Measurements from ENCODE around the gene SP8. TPM values are rescaled to one million over a fixed set of nuclear protein-coding genes. Genes with fewer than 3 reads are reported as not detected.

Gene SP8
- total and polyA plus RNA-seq, 4 donors, result not detected

DNA sequence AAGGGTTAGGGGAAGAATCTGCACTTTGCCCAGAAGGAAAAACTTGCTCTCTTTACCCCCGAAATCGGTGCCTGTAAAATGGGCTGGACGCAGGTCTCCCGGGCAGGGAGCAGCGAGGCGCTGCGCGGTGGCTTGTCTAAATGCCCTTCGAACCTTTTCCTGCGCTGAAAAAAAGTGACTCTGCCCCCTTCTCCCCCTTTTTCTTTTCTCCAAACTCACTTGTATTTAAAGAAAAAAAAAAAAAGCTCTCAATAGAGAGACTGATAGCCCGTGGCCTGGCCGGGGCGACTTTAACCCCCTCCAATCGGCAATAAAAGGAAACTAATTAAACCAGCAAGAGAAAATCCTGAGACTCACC lies 286 bp downstream of the SP8 start:
- 4% methylated on average over 14 of the region's 14 CpGs for WGBS
- Histone ChIP-seq H3K4me3 (ENCODE audit: low read depth in 1 of 3, low read length in 3 of 3) (peak overlapping the region in 1 of 3 donors; percentile 26), H3K27me3 (ENCODE audit: control insufficient read depth in 4 of 4, insufficient read depth in 4 of 4, low read length in 3 of 4) (peaks cover 5 to 44% (median 24%) of the 10 kb centered on the region in 4 donors), H3K9ac (ENCODE audit: low read depth in 1 of 2, low read length in 2 of 2) (no peak overlapping the region), H3K27ac (ENCODE audit: low read depth in 1 of 2, low read length in 2 of 2) (no peak overlapping the region), H3K4me1 (ENCODE audit: control insufficient read depth in 4 of 4, insufficient read depth in 4 of 4, low read length in 3 of 4) (peaks cover 12 to 34% (median 21%) of the 10 kb centered on the region in 4 donors), H3K9me3 (ENCODE audit: control insufficient read depth in 4 of 4, low read length in 3 of 4) (peaks cover 0 to 18% (median 0%) of the 10 kb centered on the region in 4 donors), H3K36me3 (ENCODE audit: control insufficient read depth in 4 of 4, insufficient read depth in 3 of 4, low read depth in 1 of 4, low read length in 3 of 4) (no peaks in the 10 kb centered on the region)
- DNase-seq (ENCODE audit: low spot score), result no peak
- TF ChIP-seq HNF4A (conservative IDR thresholded peaks at IDR 0.05), result no peak
- TF ChIP-seq HNF4G (IDR thresholded peaks at IDR 0.05), result no peak
- no peak for TF ChIP-seq JUND (IDR thresholded peaks at IDR 0.05)
- no peak for TF ChIP-seq FOXA2 (IDR thresholded peaks at IDR 0.05)
- TF ChIP-seq NR2F2 (IDR thresholded peaks at IDR 0.05), result no peak
- TF ChIP-seq, protein P1, sequence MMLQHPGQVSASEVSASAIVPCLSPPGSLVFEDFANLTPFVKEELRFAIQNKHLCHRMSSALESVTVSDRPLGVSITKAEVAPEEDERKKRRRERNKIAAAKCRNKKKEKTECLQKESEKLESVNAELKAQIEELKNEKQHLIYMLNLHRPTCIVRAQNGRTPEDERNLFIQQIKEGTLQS (IDR thresholded peaks at IDR 0.05), result no peak
- no peak for TF ChIP-seq YY1 (IDR thresholded peaks at IDR 0.05)
- no peak for TF ChIP-seq RXRA (IDR thresholded peaks at IDR 0.05)
- TF ChIP-seq EGR1 (IDR thresholded peaks at IDR 0.05; ENCODE audit: low read depth in 2 of 2), result no peak
- TF ChIP-seq, protein P2, sequence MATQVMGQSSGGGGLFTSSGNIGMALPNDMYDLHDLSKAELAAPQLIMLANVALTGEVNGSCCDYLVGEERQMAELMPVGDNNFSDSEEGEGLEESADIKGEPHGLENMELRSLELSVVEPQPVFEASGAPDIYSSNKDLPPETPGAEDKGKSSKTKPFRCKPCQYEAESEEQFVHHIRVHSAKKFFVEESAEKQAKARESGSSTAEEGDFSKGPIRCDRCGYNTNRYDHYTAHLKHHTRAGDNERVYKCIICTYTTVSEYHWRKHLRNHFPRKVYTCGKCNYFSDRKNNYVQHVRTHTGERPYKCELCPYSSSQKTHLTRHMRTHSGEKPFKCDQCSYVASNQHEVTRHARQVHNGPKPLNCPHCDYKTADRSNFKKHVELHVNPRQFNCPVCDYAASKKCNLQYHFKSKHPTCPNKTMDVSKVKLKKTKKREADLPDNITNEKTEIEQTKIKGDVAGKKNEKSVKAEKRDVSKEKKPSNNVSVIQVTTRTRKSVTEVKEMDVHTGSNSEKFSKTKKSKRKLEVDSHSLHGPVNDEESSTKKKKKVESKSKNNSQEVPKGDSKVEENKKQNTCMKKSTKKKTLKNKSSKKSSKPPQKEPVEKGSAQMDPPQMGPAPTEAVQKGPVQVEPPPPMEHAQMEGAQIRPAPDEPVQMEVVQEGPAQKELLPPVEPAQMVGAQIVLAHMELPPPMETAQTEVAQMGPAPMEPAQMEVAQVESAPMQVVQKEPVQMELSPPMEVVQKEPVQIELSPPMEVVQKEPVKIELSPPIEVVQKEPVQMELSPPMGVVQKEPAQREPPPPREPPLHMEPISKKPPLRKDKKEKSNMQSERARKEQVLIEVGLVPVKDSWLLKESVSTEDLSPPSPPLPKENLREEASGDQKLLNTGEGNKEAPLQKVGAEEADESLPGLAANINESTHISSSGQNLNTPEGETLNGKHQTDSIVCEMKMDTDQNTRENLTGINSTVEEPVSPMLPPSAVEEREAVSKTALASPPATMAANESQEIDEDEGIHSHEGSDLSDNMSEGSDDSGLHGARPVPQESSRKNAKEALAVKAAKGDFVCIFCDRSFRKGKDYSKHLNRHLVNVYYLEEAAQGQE (IDR thresholded peaks at IDR 0.05), result no peak
- TF ChIP-seq TAF1 (conservative IDR thresholded peaks at IDR 0.05), result no peak
- TF ChIP-seq GABPA (IDR thresholded peaks at IDR 0.05 in 1 of 2, conservative IDR thresholded peaks at IDR 0.05 in 1 of 2), result no peak
- no peak for TF ChIP-seq FOXA1 (IDR thresholded peaks at IDR 0.05)

DNA sequence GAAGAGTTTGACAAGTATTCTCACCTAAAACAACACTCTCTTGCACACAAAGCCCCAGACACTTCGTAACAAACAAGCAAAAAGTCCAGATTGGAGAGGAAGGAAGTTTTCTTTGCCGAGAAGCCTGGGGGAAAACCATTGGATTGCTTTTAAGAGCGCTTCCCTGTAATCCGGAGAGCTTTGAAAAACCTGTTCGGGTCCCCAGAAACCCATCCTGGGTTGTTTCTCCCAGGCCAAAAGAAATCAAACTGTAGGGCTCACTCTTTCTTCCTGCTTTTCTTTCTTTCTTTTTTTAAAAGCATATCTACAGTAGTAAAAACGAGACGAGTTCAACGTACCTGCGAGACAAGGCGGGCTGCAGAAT lies 655 bp downstream of the SP8 start:
- H3K9ac ChIP-seq (ENCODE audit: low read depth in 1 of 2, low read length in 2 of 2), result no peak overlapping the region
- H3K4me3 ChIP-seq (ENCODE audit: low read depth in 1 of 3, low read length in 3 of 3), result peak overlapping the region in 1 of 3 donors; percentile 26
- no peaks in the 10 kb centered on the region for H3K36me3 ChIP-seq (ENCODE audit: control insufficient read depth in 4 of 4, insufficient read depth in 3 of 4, low read depth in 1 of 4, low read length in 3 of 4)
- H3K9me3 ChIP-seq (ENCODE audit: control insufficient read depth in 4 of 4, low read length in 3 of 4), result peaks cover 0 to 18% (median 0%) of the 10 kb centered on the region in 4 donors
- peaks cover 4 to 40% (median 22%) of the 10 kb centered on the region in 4 donors for H3K27me3 ChIP-seq (ENCODE audit: control insufficient read depth in 4 of 4, insufficient read depth in 4 of 4, low read length in 3 of 4)
- TF ChIP-seq FOXA1 (IDR thresholded peaks at IDR 0.05) (no peak), RXRA (IDR thresholded peaks at IDR 0.05) (no peak), HNF4G (IDR thresholded peaks at IDR 0.05) (no peak), YY1 (IDR thresholded peaks at IDR 0.05) (no peak), RAD21 (IDR thresholded peaks at IDR 0.05) (no peak), GABPA (IDR thresholded peaks at IDR 0.05 in 1 of 2, conservative IDR thresholded peaks at IDR 0.05 in 1 of 2) (no peak), TAF1 (conservative IDR thresholded peaks at IDR 0.05) (no peak), JUND (IDR thresholded peaks at IDR 0.05) (no peak), NR2F2 (IDR thresholded peaks at IDR 0.05) (no peak), HNF4A (conservative IDR thresholded peaks at IDR 0.05) (no peak), FOXA2 (IDR thresholded peaks at IDR 0.05) (no peak)
- TF ChIP-seq, protein P3, sequence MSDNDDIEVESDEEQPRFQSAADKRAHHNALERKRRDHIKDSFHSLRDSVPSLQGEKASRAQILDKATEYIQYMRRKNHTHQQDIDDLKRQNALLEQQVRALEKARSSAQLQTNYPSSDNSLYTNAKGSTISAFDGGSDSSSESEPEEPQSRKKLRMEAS (IDR thresholded peaks at IDR 0.05), result no peak
- TF ChIP-seq, protein P4, sequence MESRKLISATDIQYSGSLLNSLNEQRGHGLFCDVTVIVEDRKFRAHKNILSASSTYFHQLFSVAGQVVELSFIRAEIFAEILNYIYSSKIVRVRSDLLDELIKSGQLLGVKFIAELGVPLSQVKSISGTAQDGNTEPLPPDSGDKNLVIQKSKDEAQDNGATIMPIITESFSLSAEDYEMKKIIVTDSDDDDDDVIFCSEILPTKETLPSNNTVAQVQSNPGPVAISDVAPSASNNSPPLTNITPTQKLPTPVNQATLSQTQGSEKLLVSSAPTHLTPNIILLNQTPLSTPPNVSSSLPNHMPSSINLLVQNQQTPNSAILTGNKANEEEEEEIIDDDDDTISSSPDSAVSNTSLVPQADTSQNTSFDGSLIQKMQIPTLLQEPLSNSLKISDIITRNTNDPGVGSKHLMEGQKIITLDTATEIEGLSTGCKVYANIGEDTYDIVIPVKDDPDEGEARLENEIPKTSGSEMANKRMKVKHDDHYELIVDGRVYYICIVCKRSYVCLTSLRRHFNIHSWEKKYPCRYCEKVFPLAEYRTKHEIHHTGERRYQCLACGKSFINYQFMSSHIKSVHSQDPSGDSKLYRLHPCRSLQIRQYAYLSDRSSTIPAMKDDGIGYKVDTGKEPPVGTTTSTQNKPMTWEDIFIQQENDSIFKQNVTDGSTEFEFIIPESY (IDR thresholded peaks at IDR 0.05), result no peak
- TF ChIP-seq, protein P2 (IDR thresholded peaks at IDR 0.05), result no peak
- DNase-seq (ENCODE audit: low spot score), result no peak
- WGBS, result 7% methylated on average over 10 of the region's 10 CpGs
- H3K27ac ChIP-seq (ENCODE audit: low read depth in 1 of 2, low read length in 2 of 2), result no peak overlapping the region
- peaks cover 12 to 34% (median 21%) of the 10 kb centered on the region in 4 donors for H3K4me1 ChIP-seq (ENCODE audit: control insufficient read depth in 4 of 4, insufficient read depth in 4 of 4, low read length in 3 of 4)
